Fibroblast of peridontal ligament (primary cell): ENCODE results near the gene KNL1.
A peak's percentile ranks its signal among the peaks of the same experiment; 100 is the strongest.
"Not testable (repeated sequence)": the region's sequence is repeated elsewhere in the genome, so short reads cannot be mapped to it uniquely, and the experiment has no call there.

ENCODE experiments used
- DNase-seq: peaks from one replicate; pipeline ENCODE4 v3.0.0-alpha.2; 2010; ENCODE audit errors: extremely low read depth

Gene KNL1, protein sequence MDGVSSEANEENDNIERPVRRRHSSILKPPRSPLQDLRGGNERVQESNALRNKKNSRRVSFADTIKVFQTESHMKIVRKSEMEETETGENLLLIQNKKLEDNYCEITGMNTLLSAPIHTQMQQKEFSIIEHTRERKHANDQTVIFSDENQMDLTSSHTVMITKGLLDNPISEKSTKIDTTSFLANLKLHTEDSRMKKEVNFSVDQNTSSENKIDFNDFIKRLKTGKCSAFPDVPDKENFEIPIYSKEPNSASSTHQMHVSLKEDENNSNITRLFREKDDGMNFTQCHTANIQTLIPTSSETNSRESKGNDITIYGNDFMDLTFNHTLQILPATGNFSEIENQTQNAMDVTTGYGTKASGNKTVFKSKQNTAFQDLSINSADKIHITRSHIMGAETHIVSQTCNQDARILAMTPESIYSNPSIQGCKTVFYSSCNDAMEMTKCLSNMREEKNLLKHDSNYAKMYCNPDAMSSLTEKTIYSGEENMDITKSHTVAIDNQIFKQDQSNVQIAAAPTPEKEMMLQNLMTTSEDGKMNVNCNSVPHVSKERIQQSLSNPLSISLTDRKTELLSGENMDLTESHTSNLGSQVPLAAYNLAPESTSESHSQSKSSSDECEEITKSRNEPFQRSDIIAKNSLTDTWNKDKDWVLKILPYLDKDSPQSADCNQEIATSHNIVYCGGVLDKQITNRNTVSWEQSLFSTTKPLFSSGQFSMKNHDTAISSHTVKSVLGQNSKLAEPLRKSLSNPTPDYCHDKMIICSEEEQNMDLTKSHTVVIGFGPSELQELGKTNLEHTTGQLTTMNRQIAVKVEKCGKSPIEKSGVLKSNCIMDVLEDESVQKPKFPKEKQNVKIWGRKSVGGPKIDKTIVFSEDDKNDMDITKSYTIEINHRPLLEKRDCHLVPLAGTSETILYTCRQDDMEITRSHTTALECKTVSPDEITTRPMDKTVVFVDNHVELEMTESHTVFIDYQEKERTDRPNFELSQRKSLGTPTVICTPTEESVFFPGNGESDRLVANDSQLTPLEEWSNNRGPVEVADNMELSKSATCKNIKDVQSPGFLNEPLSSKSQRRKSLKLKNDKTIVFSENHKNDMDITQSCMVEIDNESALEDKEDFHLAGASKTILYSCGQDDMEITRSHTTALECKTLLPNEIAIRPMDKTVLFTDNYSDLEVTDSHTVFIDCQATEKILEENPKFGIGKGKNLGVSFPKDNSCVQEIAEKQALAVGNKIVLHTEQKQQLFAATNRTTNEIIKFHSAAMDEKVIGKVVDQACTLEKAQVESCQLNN (N-terminal part only)

DNA sequence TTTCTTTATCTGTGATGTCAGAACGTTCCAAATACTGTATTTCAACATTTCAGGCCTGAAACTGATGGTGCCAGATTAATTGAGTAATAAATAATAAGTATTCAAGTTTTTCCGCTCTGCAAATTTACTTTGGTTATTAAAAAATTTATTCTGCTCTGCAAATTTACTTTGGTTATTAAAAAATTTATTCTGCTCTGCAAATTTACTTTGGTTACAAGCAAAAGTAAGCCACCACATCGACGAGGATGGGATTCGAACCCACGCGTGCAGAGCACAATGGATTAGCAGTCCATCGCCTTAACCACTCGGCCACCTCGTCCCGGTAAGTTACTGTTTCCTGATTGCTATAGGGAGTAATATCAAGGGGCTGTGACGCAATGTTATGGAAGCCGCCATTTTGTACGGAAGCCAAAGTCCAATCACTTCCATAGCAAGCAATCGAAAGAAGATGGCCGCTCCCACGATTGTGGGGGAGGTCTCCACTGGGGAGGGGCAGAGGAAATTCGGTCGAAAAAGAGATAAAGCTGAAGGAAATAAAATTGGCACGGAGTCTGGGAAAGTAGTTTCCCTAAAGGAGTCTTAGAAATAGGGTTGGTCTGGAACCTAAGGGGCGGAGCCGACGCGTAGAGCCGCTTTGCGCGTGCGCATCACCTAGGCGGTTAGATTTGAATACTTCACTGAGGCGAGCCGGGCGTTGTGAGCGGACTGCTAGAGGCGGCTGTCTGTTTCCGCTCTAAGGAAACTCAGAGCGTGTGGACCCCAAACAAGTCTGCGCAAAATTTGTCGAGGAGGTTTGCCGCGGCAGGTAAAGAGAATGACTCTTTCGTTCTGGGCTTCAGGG is at the start of gene KNL1:
Gene KNL1 (plus strand): TSS at position 662 of the 841 bp plus-strand sequence. CDS start 8,683 bp downstream, outside the sequence.
- peak; percentile 98 for DNase-seq

DNA sequence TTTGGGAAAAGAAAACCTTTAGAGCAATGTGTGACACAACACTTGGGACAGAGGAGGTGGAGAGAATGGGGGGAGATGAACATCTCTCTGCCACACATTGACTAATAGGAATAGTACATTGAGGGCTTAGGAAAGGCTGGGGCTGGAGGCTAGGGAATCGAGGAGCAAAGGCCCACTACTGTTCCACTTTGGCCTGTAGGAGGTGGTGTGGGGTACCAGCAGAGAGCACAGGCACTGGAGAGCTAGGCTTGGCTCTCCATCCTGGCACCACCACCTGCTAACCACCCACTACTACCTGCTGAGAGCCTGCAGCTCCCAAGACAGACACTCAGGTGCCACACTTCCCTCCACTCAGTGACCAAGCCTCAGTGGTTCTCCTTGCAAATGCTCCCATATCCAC is 48.6 kb upstream of the KNL1 start:
- DNase-seq: no peak

DNA sequence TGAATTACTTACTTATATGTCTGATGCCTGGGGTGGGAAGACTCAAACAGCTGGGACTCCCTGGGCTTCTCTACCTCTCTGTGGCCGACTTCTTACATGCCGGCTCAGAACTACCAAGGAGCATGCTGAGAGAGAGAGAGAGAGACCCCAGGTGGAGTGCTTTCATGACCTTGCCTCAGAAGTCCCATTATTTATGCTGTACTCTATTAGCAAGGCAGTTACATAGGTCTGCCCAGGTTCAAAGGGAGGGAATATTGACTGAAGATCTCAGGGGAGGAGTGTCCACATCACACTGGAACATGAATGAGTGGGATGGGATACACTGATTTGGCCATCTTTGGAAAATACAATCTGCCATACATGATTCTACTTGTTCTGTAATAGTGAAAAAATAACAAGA is 45.4 kb upstream of the KNL1 start:
- no peak for DNase-seq

DNA sequence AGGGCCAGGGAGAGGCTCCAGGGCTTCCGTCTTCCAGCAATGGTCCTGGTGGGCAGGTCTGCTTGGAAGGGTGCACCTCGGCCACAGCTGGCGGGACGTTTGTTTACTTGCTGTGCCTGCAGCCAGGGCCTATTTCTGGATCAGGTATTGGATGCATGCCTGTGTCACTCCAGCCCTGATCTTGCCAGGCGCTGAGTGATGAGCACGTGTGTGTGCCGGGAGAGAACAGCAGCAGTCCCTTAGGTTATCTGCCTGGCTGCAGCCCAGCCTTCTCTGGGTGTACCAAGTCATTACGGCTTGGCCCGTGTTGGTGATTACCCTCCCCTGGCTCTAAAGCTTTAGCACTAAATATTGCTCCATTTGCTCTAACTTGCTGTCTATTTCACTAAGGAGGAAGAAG is 44.2 kb upstream of the KNL1 start:
- DNase-seq: no peak

DNA sequence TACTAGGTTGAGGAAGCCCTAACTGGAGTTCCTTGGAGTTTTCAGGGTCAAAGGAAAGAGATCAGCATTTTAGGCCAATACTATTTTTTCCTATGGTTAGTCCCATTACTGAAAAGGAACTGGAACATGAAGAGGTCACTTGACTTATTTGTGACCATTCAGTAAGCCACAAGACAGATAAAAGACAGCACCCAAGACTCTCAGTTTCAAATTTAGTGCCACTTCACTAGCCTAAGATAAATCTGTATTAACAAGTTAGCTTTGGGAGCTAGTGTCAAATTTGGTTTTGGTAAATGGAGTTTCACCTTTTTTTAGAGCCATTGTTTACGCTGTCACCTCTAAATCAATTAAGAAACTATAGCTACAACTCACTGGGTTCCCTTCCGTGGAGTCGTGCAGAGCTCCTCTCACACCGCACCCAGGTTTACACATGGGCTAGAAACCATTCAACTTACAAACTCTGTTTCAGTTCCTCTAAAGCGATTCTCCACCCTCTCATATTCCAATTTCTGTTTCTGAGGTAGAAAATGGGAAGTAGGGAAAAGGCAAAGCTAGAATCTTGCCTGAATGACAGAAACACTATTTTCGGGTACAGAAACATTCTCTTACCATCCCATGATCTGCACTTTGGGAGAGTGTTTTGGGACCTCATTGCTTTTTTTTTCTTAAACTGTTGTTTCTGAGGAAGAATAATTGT is 43.6 kb upstream of the KNL1 start:
- DNase-seq: no peak

DNA sequence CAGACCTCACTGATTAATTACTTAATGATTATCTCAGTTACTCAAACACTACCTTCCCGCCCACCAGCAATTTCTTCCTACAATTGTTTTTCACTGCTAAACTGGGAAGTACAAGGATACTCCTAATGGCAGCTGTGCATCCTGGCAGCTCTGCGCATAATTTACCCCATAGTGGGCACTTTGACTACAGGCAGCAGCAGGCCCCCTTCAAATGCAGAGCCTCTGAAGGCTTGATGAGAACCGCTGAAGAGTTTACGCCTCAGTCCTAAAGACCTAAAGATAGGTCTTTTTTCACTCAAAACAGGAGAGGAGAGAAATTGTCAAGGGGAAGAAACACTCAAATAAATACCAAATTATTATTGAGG is 39.9 kb upstream of the KNL1 start:
- DNase-seq: no peak

DNA sequence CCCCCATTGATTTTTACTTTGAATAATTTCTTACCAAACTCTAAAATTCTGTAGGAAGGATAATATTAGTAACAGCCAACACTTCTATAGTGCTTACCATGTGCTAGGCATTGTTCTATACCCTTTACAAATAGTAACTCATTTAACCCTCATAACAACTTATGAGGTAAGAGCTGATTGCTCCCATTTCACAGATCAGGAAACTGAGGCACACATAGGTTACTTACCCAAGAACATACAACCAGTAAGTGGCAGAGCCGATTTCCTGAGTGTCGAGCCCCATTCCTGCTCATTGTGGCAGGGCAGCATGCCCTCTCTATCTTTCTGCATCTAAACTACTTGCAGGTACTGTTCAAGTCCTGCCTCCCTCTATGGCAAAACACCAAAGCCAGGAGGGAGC is 38.2 kb upstream of the KNL1 start:
- DNase-seq: no peak

DNA sequence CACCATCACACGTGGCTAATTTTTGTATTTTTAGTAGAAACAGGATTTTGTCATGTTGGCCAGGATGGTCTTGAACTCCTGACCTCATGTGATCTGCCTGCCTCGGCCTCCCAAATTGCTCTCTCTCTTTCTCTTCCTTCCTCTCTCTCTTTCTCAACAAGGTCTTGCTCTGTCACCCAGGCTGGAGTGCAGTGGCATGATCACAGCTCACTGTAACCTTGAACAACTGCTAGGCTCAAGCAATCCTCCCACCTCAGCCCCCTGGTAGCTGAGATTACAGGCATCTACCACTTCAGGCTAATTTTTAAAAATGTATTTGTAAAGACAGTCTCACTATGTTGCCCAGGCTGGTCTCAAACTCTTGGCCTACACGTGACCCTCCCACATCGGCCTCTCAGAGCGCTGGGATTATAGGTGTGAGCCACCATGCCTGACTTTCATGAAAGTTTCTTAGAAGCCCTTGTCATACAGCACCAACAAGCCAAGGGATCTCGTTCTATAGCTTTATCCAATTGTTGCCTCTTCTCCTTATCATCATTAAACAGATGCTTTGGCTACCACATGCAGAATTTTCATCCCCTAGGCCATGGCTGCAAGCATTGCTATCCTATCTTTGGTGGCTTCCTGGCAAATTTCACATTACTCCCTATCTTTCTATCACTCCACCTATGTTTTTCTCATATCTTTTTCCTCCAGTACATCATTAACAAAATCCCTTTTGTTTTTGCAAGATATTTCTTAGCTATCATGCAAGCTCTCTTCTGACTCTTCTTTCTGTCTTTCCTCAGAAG is 34.9 kb upstream of the KNL1 start:
- no peak for DNase-seq

DNA sequence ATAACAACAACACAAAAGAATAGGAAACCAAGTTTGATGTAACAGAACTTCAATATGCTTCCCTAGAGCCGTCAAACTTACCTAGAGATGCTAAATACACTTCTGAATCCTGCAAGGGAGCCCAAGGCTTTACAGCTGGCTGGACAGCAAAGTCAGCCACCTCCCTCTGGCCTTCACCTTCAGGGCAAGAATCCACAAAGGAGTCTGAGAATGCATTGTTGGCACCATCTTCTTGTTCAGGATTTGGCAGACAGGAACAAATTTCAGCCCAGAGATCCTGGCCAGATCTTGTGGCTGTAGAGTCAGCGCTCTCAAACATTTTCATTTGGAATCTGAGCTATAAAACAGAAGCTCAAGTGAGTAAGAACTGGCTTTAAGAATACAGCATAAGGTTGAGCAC is 31.4 kb upstream of the KNL1 start:
- DNase-seq: no peak

DNA sequence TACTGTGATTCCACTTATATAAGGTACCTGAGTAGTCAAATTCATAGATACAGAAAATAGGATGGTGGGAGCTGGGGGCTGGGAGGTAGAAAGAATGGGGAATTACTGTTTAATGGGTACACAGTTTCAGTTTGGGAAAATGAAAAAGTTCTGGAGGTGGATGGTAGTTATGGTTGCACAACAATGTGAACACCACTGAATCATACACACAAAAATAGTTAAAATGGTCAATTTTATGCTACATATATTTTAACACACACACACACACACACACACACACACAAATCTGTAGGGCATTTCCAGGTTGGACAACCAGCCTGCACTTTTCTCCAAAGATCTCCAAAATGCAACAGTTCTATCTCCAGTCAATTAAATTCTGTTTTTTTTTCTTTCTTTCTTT is 30.6 kb upstream of the KNL1 start:
- DNase-seq: no peak

DNA sequence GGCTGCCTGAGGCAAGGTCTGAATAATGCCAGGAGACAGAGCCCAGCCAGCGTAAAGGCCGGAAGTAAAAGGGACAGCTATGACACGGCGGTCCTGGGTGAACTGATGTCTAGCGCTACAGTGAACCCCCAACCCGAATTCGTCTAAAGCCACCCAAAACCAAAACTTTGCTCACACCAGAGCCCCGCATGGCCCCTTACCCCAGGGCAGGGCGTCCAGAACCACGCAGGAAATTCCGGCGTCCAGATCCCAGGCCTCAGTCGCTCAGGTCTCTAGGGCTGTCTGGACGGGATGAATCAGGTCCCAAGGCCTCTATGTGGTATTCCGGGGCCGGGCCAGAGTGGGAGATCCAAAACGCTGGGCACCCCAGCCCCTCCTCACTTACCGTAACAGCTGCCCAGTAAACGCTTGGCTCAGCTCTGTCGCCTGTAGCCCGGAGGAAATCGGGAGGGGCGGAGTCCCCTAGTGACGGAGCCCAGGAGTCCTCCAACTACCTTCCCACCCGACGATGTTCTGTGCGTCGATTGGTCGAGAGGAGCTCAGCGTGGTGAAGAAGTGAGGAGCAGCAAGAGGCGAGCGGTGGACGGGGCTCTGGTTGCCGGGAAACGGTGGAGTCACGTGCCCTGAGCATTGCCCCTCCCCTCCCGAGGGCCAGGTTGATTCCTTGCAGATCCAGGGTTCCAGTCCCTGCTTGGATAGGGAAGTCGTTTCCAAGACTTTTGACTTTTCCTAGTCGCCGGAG is 29.3 kb upstream of the KNL1 start, which contains the start of gene CCDC32:
Gene CCDC32 (minus strand): TSS at position 452 of the 742 bp plus-strand sequence. CDS start 2,027 bp downstream, outside the sequence.
- DNase-seq: peak; percentile 98

DNA sequence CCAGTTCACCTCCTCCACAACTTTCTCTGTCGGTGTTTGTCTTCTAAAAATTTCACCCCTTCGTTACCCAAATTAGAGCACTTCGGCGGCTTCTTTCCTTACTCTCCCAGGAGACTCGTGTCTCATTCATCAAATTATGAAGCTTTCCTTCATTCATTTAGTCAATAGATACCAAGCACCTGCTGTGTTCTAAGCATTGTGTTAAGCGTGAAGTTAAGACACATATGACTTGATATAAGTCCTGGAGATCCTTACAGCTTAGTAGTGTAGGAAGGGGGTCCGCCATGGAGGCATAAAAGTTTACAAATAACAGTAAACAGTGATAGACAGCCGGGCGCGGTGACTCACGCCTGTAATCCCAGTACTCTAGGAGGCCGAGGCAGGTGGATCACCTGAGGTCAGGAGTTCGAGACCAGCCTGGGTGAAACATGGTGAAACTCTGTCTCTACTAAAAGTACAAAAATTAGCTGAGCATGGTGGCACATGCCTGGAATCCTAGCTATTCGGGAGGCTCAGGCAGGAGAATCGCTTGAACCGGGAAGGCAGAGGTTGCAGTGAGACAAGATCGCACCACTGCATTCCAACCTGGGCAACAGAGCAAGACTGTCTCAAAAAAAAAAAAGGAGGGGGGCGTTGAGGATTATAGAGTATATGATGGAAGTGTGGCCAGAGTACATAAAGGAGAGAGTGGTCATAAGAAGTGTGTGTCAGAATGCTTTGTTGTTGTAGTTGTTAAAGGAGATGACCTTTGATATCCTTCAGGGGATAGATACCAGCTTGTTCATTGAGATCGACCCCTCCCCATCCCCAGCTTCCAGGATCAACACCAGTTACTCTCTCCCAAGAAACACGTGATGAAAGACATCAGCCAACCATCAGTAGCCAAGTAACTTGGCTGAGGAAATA is 28.5 kb upstream of the KNL1 start:
- DNase-seq: no peak

DNA sequence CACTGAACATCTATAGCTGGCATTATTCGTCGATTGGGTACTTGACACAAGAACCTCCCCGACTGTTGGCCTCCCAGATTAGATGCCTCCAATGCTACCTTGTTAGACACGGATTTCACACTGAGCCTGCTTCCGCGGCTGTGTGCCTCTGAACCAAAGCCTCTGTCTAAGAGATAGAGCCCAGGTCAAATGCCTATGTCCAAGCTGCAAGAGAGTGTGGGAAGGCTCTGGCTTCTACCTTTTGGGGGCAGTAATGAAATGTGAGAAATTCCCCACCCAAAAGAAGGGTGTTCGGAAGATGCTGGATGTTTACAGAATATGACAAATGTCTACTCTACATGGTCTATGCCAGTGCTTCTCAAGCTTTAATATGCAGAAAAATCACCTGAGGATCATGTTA is 26.9 kb upstream of the KNL1 start:
- no peak for DNase-seq

DNA sequence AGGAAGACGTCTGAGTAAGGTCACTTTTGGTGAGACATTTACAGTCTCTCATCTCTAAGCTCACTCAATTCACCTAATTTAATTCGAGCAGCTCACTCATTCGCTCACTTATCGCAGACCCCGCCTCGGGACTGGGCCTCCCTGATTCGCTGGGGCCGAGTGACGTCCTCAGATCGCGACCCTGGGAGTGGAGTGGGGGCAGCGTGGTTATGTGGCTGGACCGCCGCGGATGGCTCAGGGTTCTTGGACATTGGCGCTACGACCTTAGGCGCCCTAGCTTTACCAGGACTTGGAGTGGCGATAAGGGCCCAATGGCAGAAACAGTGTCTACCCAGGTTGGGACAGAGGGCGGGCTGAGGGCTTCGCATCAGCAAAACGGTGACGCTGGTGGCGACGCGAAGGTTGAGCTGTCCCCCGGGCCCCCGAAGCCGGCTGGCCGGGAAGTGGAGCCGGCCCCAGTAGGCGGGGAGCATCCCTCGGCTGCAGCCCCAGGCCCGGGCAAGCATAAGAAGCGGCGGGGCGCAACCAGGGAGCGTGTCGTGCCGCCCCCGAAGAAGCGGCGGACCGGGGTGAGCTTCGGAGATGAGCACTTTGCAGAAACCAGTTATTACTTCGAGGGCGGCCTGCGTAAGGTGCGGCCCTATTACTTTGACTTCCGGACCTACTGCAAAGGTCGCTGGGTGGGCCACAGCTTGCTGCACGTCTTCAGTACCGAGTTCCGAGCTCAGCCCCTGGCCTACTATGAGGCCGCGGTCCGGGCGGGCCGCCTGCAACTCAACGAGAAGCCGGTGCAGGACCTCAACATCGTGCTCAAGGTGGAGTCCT is 24.7 kb upstream of the KNL1 start, which contains the start of gene RPUSD2:
Gene RPUSD2 (plus strand): TSS at position 171 of the 825 bp plus-strand sequence. CDS start 39 bp downstream, at position 210.
- peak; percentile 89 for DNase-seq

DNA sequence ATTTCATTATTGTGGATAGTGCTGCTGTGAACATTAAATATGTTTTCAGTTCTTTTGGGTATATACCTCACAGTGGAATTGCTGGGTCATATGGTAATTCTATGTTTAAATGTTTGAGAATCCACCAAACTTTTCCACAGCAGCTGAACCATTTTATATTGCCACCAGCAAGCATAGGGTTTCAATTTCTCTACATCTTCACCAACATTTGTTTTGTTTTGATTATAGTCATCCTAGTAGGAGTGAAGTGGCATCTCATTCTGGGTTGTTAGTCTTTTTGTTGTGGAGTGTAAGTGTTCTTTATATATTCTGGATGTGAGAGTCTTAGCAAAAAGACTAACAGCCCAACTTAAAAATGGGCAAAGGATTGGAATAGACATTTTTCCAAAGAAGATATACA is 18.9 kb upstream of the KNL1 start:
- no peak for DNase-seq

DNA sequence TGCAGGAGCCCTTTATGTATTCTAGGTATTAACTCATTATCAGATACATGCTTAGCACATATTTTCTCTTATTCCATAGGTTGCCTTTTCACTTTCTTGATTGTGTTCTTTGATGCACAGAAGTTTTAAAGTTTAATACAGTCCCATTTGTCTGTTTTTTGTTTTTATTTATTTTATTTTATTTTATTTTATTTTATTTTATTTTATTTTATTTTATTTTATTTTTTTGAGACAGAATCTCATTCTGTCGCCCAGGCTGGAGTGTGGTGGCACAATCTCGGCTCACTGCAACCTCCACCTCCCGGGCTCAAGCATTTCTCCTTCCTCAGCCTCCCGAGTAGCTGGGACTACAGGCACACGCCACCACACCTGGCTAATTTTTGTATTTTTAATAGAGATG is 17.1 kb upstream of the KNL1 start:
- DNase-seq: not testable (repeated sequence)

DNA sequence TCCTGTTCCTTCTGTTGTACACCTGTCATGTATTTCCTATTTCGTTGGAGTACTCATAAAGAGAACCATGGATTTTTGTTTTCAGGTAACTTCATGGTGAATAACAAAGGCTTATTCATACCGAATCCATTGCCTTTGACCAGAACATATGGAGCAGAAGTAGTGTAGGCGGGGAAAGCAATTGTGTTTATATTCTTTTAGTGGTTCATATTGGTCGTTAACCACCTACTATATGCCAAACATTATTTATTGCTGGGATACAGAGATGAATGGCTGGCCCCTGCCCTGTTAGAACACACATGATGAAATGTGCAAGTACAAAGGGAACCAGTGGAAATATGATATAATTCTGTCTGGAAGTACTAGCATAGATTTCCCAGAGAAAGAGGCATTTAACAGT is 15.2 kb upstream of the KNL1 start:
- no peak for DNase-seq
